HG02840 (cell line): ENCODE data around the gene DUSP18.
"Not testable (repeated sequence)": the region's sequence is repeated elsewhere in the genome, so short reads cannot be mapped to it uniquely, and the experiment has no call there.

Source experiments
- ATAC-seq: cut with Tn5 transposase; IDR thresholded peaks from one replicate; pipeline ENCODE4 v1.9.1; 2021; ENCODE audit warnings: mild to moderate bottlenecking, moderate library complexity, moderate number of reproducible peaks; ENCODE audit not compliant: unreplicated experiment, low FRiP score

The DUSP18 gene

GRCh38 chr22:30680991-30681770, 13.5 kb upstream of the DUSP18 start:
- no peak for ATAC-seq

GRCh38 chr22:30679895-30680690, 12.4 kb upstream of the DUSP18 start:
- ATAC-seq = not testable (repeated sequence)

- ATAC-seq = not testable (repeated sequence)
These were observed 8.9 kb upstream of the DUSP18 start for GRCh38 chr22:30676565-30676964.

- no peak for ATAC-seq
These were observed 7.8 kb upstream of the DUSP18 start for GRCh38 chr22:30675436-30675835.

GRCh38 chr22:30674482-30674881, 6.8 kb upstream of the DUSP18 start:
- ATAC-seq = no peak

GRCh38 chr22:30673136-30673535, 5.5 kb upstream of the DUSP18 start:
- ATAC-seq = no peak

- ATAC-seq = no peak
These were observed 3.4 kb upstream of the DUSP18 start for GRCh38 chr22:30671071-30671470.

- no peak for ATAC-seq
These were observed 673 bp upstream of the DUSP18 start for GRCh38 chr22:30668386-30668710.

GRCh38 chr22:30667107-30667493, 575 bp downstream of the DUSP18 start:
- no peak for ATAC-seq

GRCh38 chr22:30665786-30666185, 1.9 kb downstream of the DUSP18 start:
- ATAC-seq = no peak

GRCh38 chr22:30665266-30665665, 2.4 kb downstream of the DUSP18 start:
- ATAC-seq = no peak

- ATAC-seq = no peak
These were observed 2.9 kb downstream of the DUSP18 start for GRCh38 chr22:30664798-30665197.

GRCh38 chr22:30662040-30662439, 5.6 kb downstream of the DUSP18 start:
- ATAC-seq = no peak

- no peak for ATAC-seq
These were observed 12.1 kb downstream of the DUSP18 start for GRCh38 chr22:30655532-30655931.

- no peak for ATAC-seq
These were observed 13.3 kb downstream of the DUSP18 start for GRCh38 chr22:30654361-30654760.

- no peak for ATAC-seq
These were observed 14.8 kb downstream of the DUSP18 start for GRCh38 chr22:30652852-30653251.

- no peak for ATAC-seq
These were observed 17.1 kb downstream of the DUSP18 start for GRCh38 chr22:30650508-30651116.

- ATAC-seq = no peak
These were observed 18.2 kb downstream of the DUSP18 start for GRCh38 chr22:30649430-30650007.

- no peak for ATAC-seq
These were observed 18.9 kb downstream of the DUSP18 start for GRCh38 chr22:30648825-30649224.

GRCh38 chr22:30647536-30647935, 20.1 kb downstream of the DUSP18 start:
- ATAC-seq = no peak

GRCh38 chr22:30646518-30647160, 21.0 kb downstream of the DUSP18 start:
- no peak for ATAC-seq
